GM18861 (cell line): ENCODE measurements around the gene CHAT.

ENCODE experiments used
- ATAC-seq: cut with Tn5 transposase; IDR thresholded peaks from one replicate; pipeline ENCODE4 v1.9.1; 2021; ENCODE audit not compliant: unreplicated experiment

CHAT gene

GRCh38 chr10:49651039-49651835, 37.4 kb downstream of the CHAT start:
- ATAC-seq = no peak

DNA sequence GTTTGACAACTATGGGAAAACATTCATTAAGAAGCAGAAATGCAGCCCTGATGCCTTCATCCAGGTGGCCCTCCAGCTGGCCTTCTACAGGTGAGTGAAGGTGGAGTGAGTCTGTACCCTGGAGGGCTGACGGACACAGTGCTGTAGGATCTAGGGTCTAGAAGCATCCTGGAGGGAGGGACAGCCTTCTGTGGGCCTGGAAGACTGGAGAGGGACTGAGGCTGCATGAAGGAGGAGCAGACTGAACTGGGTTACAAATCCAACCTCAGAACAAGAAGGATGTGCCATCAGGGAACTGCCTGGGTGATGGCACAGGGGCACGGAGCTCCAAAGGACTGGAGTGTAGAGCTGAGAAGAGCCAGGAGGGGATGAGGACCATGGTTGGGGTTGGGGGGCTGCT, 38.1 kb downstream of the CHAT start:
- ATAC-seq = no peak

- no peak for ATAC-seq
Observed at GRCh38 chr10:49652421-49653272, 38.8 kb downstream of the CHAT start.

GRCh38 chr10:49653273-49653929, 39.6 kb downstream of the CHAT start:
- no peak for ATAC-seq

- no peak for ATAC-seq
Observed at GRCh38 chr10:49654036-49654693, 40.3 kb downstream of the CHAT start.

GRCh38 chr10:49655099-49655498, 41.3 kb downstream of the CHAT start:
- ATAC-seq = no peak

GRCh38 chr10:49656845-49657493, 43.1 kb downstream of the CHAT start:
- no peak for ATAC-seq

GRCh38 chr10:49657606-49658005, 43.8 kb downstream of the CHAT start:
- no peak for ATAC-seq

DNA sequence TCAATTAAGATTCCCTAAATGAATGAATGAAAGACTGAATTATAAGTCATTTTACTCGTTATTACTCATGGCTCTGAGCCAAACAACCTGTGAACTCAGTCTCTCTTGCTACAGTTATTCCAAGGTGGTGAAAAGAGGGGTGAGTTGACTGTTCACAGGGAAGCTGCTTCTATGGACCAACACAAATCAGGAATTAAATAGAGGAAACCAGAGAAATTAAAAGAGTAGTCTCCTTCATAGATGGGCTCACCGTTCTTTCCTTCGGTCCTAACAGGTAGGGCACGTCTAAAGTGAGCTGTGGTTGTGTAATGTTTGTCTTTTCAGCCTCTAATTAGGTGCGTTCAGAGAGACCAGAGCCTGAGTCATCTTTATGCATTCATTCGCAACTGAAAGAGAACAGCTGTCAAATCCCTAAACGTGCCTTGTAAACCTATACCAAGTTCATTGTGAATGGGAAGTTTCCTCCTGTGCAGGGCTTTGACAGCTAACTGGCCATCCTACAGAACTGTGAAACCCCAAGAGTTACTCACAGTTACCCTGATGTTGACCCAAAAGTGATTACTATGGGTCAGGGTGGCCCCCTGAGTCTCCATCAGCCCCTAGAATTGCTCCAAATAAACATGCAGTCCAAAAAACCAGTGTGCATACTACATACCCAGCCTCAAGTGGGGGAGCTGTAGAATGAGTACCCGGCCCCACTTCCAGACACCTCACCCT, 47.5 kb downstream of the CHAT start:
- no peak for ATAC-seq

DNA sequence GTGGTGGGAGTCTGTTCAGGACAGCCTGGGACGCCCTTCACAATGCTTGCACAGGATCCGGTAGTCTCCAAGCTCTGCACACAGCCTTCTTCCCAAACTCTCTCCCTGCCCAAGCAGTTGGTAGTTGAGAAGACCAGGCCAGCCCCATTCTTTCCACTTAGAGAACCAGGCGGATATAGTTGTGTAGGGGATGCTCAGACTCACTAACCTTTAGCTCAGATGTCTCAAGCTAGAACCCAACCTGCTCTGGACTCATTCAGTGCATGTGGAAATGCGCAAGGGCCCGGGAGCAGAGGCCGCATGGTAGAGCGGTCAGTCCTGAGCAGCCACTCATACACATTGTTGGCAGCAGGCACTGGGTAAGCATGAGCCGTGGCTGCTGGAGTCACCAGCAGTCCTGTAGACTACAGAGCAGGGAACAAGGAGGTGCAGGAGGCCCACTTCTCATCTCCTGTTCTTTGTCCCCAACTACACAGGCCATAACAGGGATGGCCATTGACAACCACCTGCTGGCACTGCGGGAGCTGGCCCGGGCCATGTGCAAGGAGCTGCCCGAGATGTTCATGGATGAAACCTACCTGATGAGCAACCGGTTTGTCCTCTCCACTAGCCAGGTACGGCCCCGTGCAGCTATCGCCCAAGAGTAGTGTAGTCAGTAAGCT, 48.5 kb downstream of the CHAT start:
- ATAC-seq = no peak

GRCh38 chr10:49663596-49663995, 49.8 kb downstream of the CHAT start:
- no peak for ATAC-seq

DNA sequence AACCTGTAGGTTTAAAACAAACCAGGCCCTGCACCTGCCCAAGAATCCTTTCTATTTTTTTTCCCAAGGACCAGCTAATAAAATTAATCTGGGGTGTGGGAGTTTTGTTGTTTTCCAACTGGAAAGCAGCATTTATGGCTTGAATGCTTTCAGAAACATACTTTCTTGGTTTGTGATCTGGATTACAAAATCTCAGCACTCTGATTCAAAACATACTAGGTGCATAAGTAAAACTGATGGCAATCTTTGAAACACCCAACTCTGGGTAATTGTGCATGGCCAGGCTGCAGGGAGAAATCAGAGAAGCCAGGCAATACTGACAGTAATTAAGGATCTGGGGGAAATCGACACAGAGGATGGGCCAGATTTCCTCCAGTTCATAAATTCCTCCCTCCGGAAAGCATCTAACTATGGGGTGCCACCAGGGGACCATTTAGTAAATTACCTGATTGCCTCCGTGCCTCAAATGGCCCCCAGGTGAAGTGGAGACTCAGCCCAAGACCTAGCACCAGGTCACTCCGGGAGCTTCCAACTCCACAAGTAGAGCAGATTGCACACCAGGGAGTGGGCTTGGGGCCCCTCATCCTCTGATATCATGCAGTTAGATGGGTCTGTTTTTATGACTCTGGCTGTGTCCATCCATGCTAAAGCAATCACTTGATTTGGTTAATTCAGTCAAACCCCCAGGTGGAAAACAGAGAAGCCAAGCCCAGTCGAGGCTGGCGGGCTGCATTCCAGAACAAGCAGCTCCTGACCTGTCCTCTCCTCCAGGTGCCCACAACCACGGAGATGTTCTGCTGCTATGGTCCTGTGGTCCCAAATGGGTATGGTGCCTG, 50.4 kb downstream of the CHAT start:
- no peak for ATAC-seq

DNA sequence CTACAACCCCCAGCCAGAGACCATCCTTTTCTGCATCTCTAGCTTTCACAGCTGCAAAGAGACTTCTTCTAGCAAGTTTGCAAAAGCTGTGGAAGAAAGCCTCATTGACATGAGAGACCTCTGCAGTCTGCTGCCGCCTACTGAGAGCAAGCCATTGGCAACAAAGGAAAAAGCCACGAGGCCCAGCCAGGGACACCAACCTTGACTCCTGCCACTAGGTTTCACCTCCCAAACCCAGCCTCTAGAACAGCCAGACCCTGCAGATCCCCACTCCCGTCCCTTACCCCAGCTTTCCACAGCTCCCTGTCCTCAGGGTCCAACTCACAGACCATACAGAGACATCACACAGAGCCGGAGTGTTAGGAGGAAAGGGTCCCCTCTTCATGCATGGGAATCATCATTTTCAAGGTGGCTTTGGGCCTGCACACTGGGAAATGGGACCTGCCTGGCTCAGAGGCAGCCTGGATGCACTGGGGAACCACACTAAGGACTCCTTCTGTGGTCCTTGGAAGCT, 51.1 kb downstream of the CHAT start:
- ATAC-seq = no peak

DNA sequence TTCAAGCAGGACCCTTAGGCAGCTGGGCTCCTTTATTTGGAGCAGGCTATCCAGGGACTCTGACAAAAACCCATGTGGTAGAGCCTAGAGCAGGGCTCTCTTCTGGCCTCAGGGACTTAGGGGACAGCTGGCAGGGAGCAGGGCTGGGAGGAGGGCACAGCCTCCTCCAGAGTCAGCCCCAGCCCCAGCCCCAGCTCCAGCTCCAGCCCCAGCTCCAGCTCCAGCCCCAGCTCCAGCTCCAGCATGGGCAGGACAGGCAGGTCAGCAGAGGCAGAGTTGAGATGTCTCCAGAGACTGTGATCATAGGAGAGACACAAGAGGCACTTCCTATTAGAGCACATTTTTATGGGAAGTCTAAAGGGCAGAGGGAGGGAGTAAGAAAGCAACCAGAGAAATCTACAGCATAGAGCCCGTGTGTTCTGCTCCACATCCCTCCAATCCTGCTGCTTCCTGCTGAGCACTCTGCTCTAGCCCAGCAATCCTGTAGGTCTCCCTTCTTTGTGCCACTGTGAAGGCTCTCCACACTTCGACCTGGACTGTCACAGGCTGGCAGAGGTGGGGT, 52.3 kb downstream of the CHAT start:
- no peak for ATAC-seq

- ATAC-seq = no peak
Observed at GRCh38 chr10:49666685-49667084, 52.8 kb downstream of the CHAT start.

DNA sequence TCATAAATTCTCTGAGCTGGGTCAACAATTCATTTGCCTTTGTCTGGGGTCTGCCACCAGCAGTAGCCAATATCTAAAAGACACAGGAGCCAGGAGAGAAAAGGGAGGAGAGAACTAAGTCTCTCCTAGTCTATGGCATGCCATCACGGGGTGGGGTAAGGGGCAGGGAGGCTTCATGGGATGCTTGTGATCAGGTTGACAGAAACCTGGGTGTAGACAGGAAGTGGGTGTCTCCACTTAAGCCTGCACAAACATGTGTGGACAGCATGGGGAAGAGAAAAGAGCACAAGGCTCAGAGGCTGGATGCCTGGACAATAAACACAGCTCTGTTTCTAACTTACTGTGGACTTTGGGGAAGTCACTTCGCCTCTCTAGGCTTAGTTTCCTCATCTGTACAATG, 54.2 kb downstream of the CHAT start:
- ATAC-seq = no peak

DNA sequence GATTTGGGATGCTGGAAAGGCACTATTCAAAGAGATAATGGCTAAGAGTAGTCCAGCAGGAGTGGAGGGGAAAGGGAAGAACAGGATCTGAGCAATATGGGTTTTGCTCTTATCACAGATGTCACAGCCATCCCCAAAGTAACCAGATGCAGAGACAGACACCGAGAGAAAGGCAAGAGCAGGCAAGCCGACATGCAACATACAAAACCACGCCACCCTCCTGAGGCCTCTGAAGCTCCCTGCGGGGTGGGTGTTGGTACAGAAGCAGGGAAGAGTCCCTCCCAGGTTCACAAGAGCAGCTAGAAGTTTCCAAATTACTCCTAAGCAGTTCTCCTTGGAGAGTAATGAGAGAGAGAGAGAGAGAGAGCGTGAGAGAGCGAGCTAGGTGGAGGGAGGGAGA, 54.8 kb downstream of the CHAT start:
- ATAC-seq = no peak

DNA sequence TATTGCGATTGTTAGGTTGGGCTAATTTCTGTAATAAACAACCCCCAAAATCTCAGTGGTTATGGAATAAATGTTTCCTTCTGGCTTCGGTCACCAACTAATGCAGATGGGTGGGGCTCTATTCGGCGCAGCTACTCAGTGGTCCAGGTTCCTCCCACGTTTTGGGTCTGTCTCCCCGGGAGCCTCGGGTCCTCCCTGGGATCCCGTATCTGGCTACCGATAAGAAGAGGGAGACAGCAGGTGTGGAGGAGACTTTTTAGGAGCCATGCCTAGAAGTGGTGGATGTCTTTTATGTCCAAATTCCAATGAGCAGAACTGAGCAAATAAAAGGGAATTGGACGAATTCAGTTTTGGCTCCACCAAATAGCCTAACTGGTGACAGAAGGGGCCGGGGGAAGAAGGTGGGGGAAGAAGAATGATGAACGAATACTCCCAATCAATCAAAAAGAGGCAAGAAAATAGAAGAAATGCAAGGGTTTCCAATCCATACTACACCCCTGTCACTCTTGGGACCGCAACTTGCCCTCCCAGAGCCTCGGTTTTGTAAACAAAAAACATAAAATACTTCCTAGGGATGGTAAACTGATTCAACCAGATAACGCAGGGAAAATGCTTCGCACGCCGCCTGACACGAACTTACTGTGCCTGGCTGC, 65.1 kb downstream of the CHAT start:
- ATAC-seq = no peak
